NT2/D1 (cell line): ENCODE data around the gene EPHB6.
A peak's percentile ranks its signal among the peaks of the same experiment; 100 is the strongest.

Experiments
- DNase-seq: peaks from one replicate; pipeline ENCODE4 v3.0.0-alpha.2; 2011; ENCODE audit warnings: low read depth, low spot score
- H3K27me3 ChIP-seq: 2 replicates; pipeline ENCODE4 v1.6.0; 2011; ENCODE audit warnings: mild to moderate bottlenecking; ENCODE audit not compliant: insufficient read length, insufficient read depth
- H3K36me3 ChIP-seq: 2 replicates; pipeline ENCODE4 v1.6.1; 2011; ENCODE audit warnings: mild to moderate bottlenecking, low read length, mixed read lengths; ENCODE audit not compliant: insufficient read depth, insufficient read length
- H3K4me1 ChIP-seq: 2 replicates; pipeline ENCODE4 v1.5.1; 2011; ENCODE audit not compliant: insufficient read depth, insufficient read length
- H3K4me3 ChIP-seq: 2 replicates; pipeline ENCODE4 v1.5.1; 2011; ENCODE audit warnings: low read depth; ENCODE audit not compliant: insufficient read length
- H3K9ac ChIP-seq: 2 replicates; pipeline ENCODE4 v1.6.0; 2011; ENCODE audit warnings: low read depth; ENCODE audit not compliant: insufficient read length
- H3K9me3 ChIP-seq: 2 replicates; pipeline ENCODE4 v1.5.1; 2011; ENCODE audit warnings: mild to moderate bottlenecking, low read length; ENCODE audit not compliant: insufficient read depth
- SUZ12 ChIP-seq: IDR thresholded peaks from 2 replicates; pipeline ENCODE4 v1.6.1; 2011; ENCODE audit not compliant: insufficient read length, insufficient read depth; ENCODE audit errors: extremely low read depth
- YY1 ChIP-seq: IDR thresholded peaks from 2 replicates; pipeline ENCODE4 v1.6.1; 2011; ENCODE audit not compliant: insufficient read length, insufficient read depth
- ZNF274 ChIP-seq: IDR thresholded peaks from 2 replicates; pipeline ENCODE4 v1.6.1; 2011; ENCODE audit warnings: mild to moderate bottlenecking, low read depth, low read length

EPHB6 gene

GRCh38 chr7:142881586-142882337 is 26.9 kb downstream of the EPHB6 start:
- TF ChIP-seq SUZ12 (no peak), ZNF274 (no peak), YY1 (no peak)
- no peaks in the 10 kb centered on the region for H3K4me1 ChIP-seq

DNA sequence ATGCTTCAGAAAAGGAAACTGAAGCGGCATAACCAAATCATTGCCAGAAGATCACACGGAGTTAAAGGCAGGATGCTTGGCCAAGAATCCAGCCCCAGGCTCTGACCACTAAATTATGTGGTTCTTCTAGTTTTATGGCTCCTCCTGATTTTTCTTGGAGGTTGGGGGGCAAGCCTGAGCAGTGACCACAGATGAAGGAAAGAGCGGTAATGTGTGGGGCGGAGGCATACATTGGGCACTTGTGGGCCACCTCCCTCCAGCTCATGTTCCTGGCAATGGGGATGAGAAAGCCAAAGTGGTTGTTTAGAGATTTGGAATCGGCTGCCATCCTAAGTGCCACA is 27.4 kb downstream of the EPHB6 start:
- no peak for DNase-seq
- H3K9ac ChIP-seq, result no peak overlapping the region
- no peaks in the 10 kb centered on the region for H3K4me1 ChIP-seq
- TF ChIP-seq SUZ12, result no peak
- no peak for TF ChIP-seq ZNF274
- no peak for TF ChIP-seq YY1
- H3K27me3 ChIP-seq, result no peaks in the 10 kb centered on the region
- no peaks in the 10 kb centered on the region for H3K36me3 ChIP-seq
- H3K4me3 ChIP-seq, result no peak overlapping the region
- H3K9me3 ChIP-seq, result no peaks in the 10 kb centered on the region

More at GRCh38 chr7:142881586-142882337, 26.9 kb downstream of the EPHB6 start:
- Histone ChIP-seq H3K27me3 (no peaks in the 10 kb centered on the region), H3K9me3 (no peaks in the 10 kb centered on the region), H3K36me3 (no peaks in the 10 kb centered on the region), H3K9ac (no peak overlapping the region), H3K4me3 (no peak overlapping the region)
- DNase-seq, result no peak

- no peaks in the 10 kb centered on the region for H3K4me1 ChIP-seq
- no peaks in the 10 kb centered on the region for H3K27me3 ChIP-seq
- TF ChIP-seq YY1 (no peak), SUZ12 (no peak), ZNF274 (no peak)
These were observed 28.3 kb downstream of the EPHB6 start for GRCh38 chr7:142883145-142883544.

GRCh38 chr7:142883571-142884285 is 28.9 kb downstream of the EPHB6 start:
- TF ChIP-seq SUZ12 (no peak), ZNF274 (no peak), YY1 (no peak)
- no peaks in the 10 kb centered on the region for H3K4me1 ChIP-seq
- H3K27me3 ChIP-seq, result no peaks in the 10 kb centered on the region
- H3K9ac ChIP-seq, result no peak overlapping the region
- H3K36me3 ChIP-seq, result no peaks in the 10 kb centered on the region
- H3K4me3 ChIP-seq, result no peak overlapping the region
- DNase-seq, result no peak
- H3K9me3 ChIP-seq, result no peaks in the 10 kb centered on the region

More at GRCh38 chr7:142883145-142883544, 28.3 kb downstream of the EPHB6 start:
- Histone ChIP-seq H3K9me3 (no peaks in the 10 kb centered on the region), H3K36me3 (no peaks in the 10 kb centered on the region), H3K9ac (no peak overlapping the region), H3K4me3 (no peak overlapping the region)
- no peak for DNase-seq

DNA sequence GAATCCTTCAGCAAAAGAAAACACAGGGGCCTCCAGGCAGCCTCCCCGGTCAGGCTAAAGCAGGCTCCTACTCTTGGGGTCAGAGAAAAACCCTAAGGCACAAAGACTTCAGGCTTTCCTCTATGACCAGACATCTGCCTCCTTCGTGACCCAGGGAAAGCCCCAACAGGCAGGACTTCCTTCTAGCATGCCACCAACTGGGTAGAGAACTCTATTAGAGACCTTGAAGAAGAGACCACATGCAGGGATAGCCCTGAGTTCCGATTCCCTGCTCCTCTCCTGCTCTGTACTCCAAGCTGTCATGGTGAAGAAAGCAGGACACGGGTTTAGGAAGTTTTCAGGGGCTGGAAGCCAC is 29.4 kb downstream of the EPHB6 start:
- H3K27me3 ChIP-seq, result no peaks in the 10 kb centered on the region
- DNase-seq, result no peak
- H3K4me1 ChIP-seq, result no peaks in the 10 kb centered on the region
- no peak overlapping the region for H3K4me3 ChIP-seq
- no peak for TF ChIP-seq YY1
- TF ChIP-seq SUZ12, result no peak
- no peak for TF ChIP-seq ZNF274
- no peaks in the 10 kb centered on the region for H3K36me3 ChIP-seq
- no peak overlapping the region for H3K9ac ChIP-seq
- H3K9me3 ChIP-seq, result no peaks in the 10 kb centered on the region

- TF ChIP-seq ZNF274 (no peak), YY1 (no peak), SUZ12 (no peak)
These were observed 30.7 kb downstream of the EPHB6 start, which contains the start of gene TRPV6 for GRCh38 chr7:142885311-142886230. TRPV6 (minus strand) TSS chr7:142885745.

More at GRCh38 chr7:142885311-142886230, 30.7 kb downstream of the EPHB6 start, which contains the start of gene TRPV6:
- H3K36me3 ChIP-seq, result no peaks in the 10 kb centered on the region
- H3K4me3 ChIP-seq, result no peak within 1 kb of the TSS
- H3K4me1 ChIP-seq, result no peaks in the 10 kb centered on the region
- H3K27me3 ChIP-seq, result no peaks in the 10 kb centered on the region
- no peaks in the 10 kb centered on the region for H3K9me3 ChIP-seq
- peak; percentile 20 for DNase-seq
- H3K9ac ChIP-seq, result peak within 1 kb of the TSS; percentile 21
